Suprapubic skin (tissue), 3 donors: ENCODE measurements around the gene B9D2.

ENCODE experiments used
- POLR2AphosphoS5 ChIP-seq, 3 donors: sonication (generic); formaldehyde crosslinking; IDR thresholded peaks; one replicate each; pipeline ENCODE4 v1.6.1; 2017; ENCODE audit warnings: antibody characterized with exemption in 3 of 3
- TF ChIP-seq, protein P1 (sequence below), 2 donors: fragments of 200-600 bp in 1 of 2; fragments of 450-650 bp in 1 of 2; sonication (generic) in 1 of 2; IDR thresholded peaks; one replicate each; pipeline ENCODE4 v1.5.1; 2016 to 2019; ENCODE audit warnings: antibody characterized with exemption in 2 of 2, mild to moderate bottlenecking in 1 of 2, moderate library complexity in 1 of 2

DNA sequence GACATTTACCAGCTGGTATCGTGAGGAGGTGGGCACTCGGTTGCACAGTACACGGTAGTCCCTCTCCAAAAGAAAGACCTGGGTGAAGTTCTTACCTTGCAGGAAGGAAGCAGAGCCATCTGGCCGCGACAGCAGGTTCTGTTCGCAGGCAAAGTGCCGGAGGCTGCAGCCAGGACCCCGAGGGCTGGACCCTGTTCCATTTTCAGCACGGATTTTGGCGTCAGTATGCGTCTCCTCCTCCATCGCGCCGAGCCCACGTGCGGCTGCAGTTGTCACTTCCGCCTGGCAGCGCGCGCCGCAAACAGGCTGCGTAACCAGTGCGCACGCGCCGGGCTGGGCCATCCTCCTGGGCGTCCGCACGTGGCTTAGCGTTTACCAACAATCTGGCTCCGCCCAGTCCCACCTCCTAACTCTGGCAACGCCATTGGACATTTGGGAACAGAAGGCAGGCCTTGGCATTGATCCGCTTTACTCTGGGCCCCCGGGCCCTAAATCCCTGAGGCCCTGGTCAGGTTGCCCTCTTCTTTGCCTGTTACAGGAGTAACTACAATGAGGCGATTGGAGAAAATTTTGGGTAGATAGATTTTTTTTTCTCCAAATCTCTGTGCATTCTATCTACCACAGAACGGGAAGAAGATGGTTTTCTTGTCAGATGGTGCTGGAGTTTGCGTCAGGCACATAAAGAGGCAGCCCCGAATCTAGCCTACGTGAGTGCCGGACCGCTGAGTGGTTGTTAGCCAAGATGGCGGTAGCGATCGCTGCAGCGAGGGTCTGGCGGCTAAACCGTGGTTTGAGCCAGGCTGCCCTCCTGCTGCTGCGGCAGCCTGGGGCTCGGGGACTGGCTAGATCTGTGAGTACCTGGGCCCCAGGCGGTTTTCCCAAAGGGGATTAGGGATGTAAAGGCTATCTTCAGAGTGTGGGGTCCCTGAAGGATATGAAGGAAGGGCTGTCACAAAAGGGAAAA is 33.4 kb upstream of the B9D2 start, which contains the start of the genes BCKDHA and EXOSC5:
- TF ChIP-seq POLR2AphosphoS5 (IDR thresholded peaks at IDR 0.05): peak; percentile 12 to 90 (median 76)
- TF ChIP-seq, protein P1, sequence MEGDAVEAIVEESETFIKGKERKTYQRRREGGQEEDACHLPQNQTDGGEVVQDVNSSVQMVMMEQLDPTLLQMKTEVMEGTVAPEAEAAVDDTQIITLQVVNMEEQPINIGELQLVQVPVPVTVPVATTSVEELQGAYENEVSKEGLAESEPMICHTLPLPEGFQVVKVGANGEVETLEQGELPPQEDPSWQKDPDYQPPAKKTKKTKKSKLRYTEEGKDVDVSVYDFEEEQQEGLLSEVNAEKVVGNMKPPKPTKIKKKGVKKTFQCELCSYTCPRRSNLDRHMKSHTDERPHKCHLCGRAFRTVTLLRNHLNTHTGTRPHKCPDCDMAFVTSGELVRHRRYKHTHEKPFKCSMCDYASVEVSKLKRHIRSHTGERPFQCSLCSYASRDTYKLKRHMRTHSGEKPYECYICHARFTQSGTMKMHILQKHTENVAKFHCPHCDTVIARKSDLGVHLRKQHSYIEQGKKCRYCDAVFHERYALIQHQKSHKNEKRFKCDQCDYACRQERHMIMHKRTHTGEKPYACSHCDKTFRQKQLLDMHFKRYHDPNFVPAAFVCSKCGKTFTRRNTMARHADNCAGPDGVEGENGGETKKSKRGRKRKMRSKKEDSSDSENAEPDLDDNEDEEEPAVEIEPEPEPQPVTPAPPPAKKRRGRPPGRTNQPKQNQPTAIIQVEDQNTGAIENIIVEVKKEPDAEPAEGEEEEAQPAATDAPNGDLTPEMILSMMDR (IDR thresholded peaks at IDR 0.05): no peak
